ENCODE results near the gene RAD18. TPM values are rescaled to one million over a fixed set of nuclear protein-coding genes. Genes with fewer than 3 reads are reported as not detected.

Gene RAD18
- total and polyA plus RNA-seq, 9 of the 15 experiments (the other 6 are each of a cell fraction or from before 2014, with no cell fraction given): 19.2 to 49.4 (median 34.4) TPM

- no peak for TF ChIP-seq PHF21A (IDR thresholded peaks at IDR 0.05; ENCODE audit: borderline replicate concordance, low read depth)
- TF ChIP-seq ZBTB33 (CRISPR knock-in tag; IDR thresholded peaks at IDR 0.05): no peak
- TF ChIP-seq PPARD (CRISPR knock-in tag; IDR thresholded peaks at IDR 0.05): no peak
- TF ChIP-seq CUX1 (CRISPR knock-in tag; IDR thresholded peaks at IDR 0.05): no peak
- no peak for TF ChIP-seq COPS2 (conservative IDR thresholded peaks at IDR 0.05)
- no peak for TF ChIP-seq ZNF146 (CRISPR knock-in tag; IDR thresholded peaks at IDR 0.05; ENCODE audit: unreplicated experiment)
- TF ChIP-seq SMARCA5 (IDR thresholded peaks at IDR 0.05): no peak
- no peak for TF ChIP-seq KDM2B (CRISPR knock-in tag; IDR thresholded peaks at IDR 0.05)
- TF ChIP-seq HDAC3 (IDR thresholded peaks at IDR 0.05; ENCODE audit: borderline replicate concordance, partially characterized antibody): no peak
- TF ChIP-seq ZNF274 (IDR thresholded peaks at IDR 0.05; ENCODE audit: borderline replicate concordance, low read depth, low read length): no peak
- peak; percentile 69 for TF ChIP-seq TEAD4 (IDR thresholded peaks at IDR 0.05; ENCODE audit: low read length)
- TF ChIP-seq TEAD4 (CRISPR knock-in tag; IDR thresholded peaks at IDR 0.05; ENCODE audit: borderline replicate concordance): 0 out of 2 replicates have a peak, but pooled peaks have one; percentile 62
- peak; percentile 37; the same call in 1 of the 2 replicates for TF ChIP-seq NCOA1 (IDR thresholded peaks at IDR 0.05; ENCODE audit: low read depth)
- TF ChIP-seq POLR3G (IDR thresholded peaks at IDR 0.05; ENCODE audit: extremely low read depth, insufficient read length, insufficient replicate concordance): no peak
- TF ChIP-seq E2F3 (CRISPR knock-in tag; IDR thresholded peaks at IDR 0.05): peak; percentile 74
- no peak for TF ChIP-seq STAT5B (CRISPR knock-in tag; IDR thresholded peaks at IDR 0.05)
- TF ChIP-seq CEBPZ (IDR thresholded peaks at IDR 0.05; ENCODE audit: borderline replicate concordance, low read depth, low read length): 0 out of 2 replicates have a peak, but pooled peaks have one; percentile 15
- TF ChIP-seq ZBTB8A (IDR thresholded peaks at IDR 0.05; ENCODE audit: partially characterized antibody): no peak
These were observed at the start of gene RAD18 (continued) for GRCh38 chr3:8963137-8963853.
